ENCODE measurements around the gene TIMM8B. TPM values are rescaled to one million over a fixed set of nuclear protein-coding genes. Genes with fewer than 3 reads are reported as not detected.
"Not testable (repeated sequence)": the region's sequence is repeated elsewhere in the genome, so short reads cannot be mapped to it uniquely, and the experiment has no call there.

TIMM8B gene
- total RNA-seq, 2 experiments from 2014 or later: 50.5 to 52.6 TPM

- intact Hi-C loops (cut with DNase I, micrococcal nuclease): loop anchor here (1.0 to 5.0 kb wide), 10 partner anchors 8 to 203 kb away; partner anchors contain the start of genes ALG9 (in 2 of the 2), DLAT (in 2 of the 2), SDHD (in 2 of the 2) and TIMM8B (in 2 of the 2)
- ATAC-seq (peak; percentile 92), DNase-seq (peak; percentile 86)
- Mint-ChIP-seq H3K4me1 (peaks cover 26% of the 10 kb centered on the region), H3K36me3 (ENCODE audit: low read depth) (peaks cover 25% of the 10 kb centered on the region), H3K9me3 (ENCODE audit: low read depth) (no peaks in the 10 kb centered on the region), H3K27ac (peak within 1 kb of the TSS; percentile 93), H3K27me3 (peaks cover 11% of the 10 kb centered on the region), H3K4me3 (peak within 1 kb of the TSS; percentile 94)
- POLR2A ChIA-PET: interaction anchor here (0.6 to 0.7 kb wide), 2 partner anchors 9 to 135 kb away, joined by 3 read pairs; no protein-coding TSS in a partner anchor
- CTCF ChIA-PET: interaction anchor here (0.6 to 1.2 kb wide), 4 partner anchors 8 to 535 kb away, joined by 3 read pairs; no protein-coding TSS in a partner anchor
Observed at GRCh38 chr11:112073941-112074811, 12.4 kb downstream of the TIMM8B start, which contains the start of the genes NKAPD1 and PIH1D2. Gene NKAPD1 (plus strand): TSS chr11:112074299. CDS start chr11:112075575, 1,276 bp downstream. Gene PIH1D2 (minus strand): TSS chr11:112074017. CDS start chr11:112073174, 843 bp downstream.

- ATAC-seq (no peak), DNase-seq (no peak)
- intact Hi-C loops (cut with DNase I, micrococcal nuclease): no loop called here
- Mint-ChIP-seq H3K27me3 (no peaks in the 10 kb centered on the region), H3K4me3 (no peak overlapping the region), H3K27ac (no peak overlapping the region), H3K36me3 (ENCODE audit: low read depth) (peaks cover 22% of the 10 kb centered on the region), H3K4me1 (peaks cover 1% of the 10 kb centered on the region), H3K9me3 (ENCODE audit: low read depth) (no peaks in the 10 kb centered on the region)
- CTCF ChIA-PET: interaction anchor here (0.6 kb wide), 1 partner anchor 14 kb away, joined by 3 read pairs; no protein-coding TSS in a partner anchor
- POLR2A ChIA-PET: no interaction called here
Observed at GRCh38 chr11:112062923-112063322, 23.6 kb downstream of the TIMM8B start.

GRCh38 chr11:112058103-112058502 is 28.5 kb downstream of the TIMM8B start:
- POLR2A ChIA-PET: no interaction called here
- no peaks in the 10 kb centered on the region for H3K9me3 Mint-ChIP-seq (ENCODE audit: low read depth)
- no peak for DNase-seq

GRCh38 chr11:112057170-112057569 is 29.4 kb downstream of the TIMM8B start:
- ChIA-PET POLR2A (interaction anchor here (0.7 to 1.1 kb wide), 3 partner anchors 26 to 130 kb away, joined by 4 to 6 read pairs (median 4); no protein-coding TSS in a partner anchor), CTCF (interaction anchor here (0.8 to 1.6 kb wide), 5 partner anchors 13 to 186 kb away, joined by 3 to 5 read pairs (median 4); partner anchors contain the start of gene ALG9)
- ATAC-seq (peak; percentile 91), DNase-seq (peak; percentile 34)
- Mint-ChIP-seq H3K27me3 (no peaks in the 10 kb centered on the region), H3K27ac (peak overlapping the region; percentile 81), H3K36me3 (ENCODE audit: low read depth) (peaks cover 47% of the 10 kb centered on the region), H3K4me3 (peak overlapping the region; percentile 2), H3K4me1 (peaks cover 19% of the 10 kb centered on the region), H3K9me3 (ENCODE audit: low read depth) (no peaks in the 10 kb centered on the region)
- intact Hi-C loops (cut with DNase I, micrococcal nuclease): loop anchor here (1.0 to 10.0 kb wide), 4 partner anchors 17 to 122 kb away; partner anchors contain the start of genes DIXDC1 (in 1 of the 2), NKAPD1 (in 1 of the 2), PIH1D2 (in 1 of the 2) and SDHD (in 1 of the 2)

More at GRCh38 chr11:112058103-112058502, 28.5 kb downstream of the TIMM8B start:
- H3K27ac Mint-ChIP-seq: no peak overlapping the region
- H3K36me3 Mint-ChIP-seq (ENCODE audit: low read depth): peaks cover 46% of the 10 kb centered on the region
- intact Hi-C loops (cut with DNase I, micrococcal nuclease): loop anchor here in 1 of 2 experiments (10.0 kb wide), 1 partner anchor 123 kb away; the partner anchor contains the start of gene DIXDC1
- H3K27me3 Mint-ChIP-seq: no peaks in the 10 kb centered on the region
- no peak overlapping the region for H3K4me3 Mint-ChIP-seq
- no peak for ATAC-seq
- H3K4me1 Mint-ChIP-seq: peaks cover 19% of the 10 kb centered on the region
- CTCF ChIA-PET: interaction anchor here (1.6 kb wide), 1 partner anchor 18 kb away, joined by 5 read pairs; no protein-coding TSS in a partner anchor

GRCh38 chr11:112051768-112052167 is 34.8 kb downstream of the TIMM8B start:
- Mint-ChIP-seq H3K27me3 (no peaks in the 10 kb centered on the region), H3K4me3 (no peak overlapping the region), H3K9me3 (ENCODE audit: low read depth) (no peaks in the 10 kb centered on the region), H3K27ac (no peak overlapping the region), H3K36me3 (ENCODE audit: low read depth) (peaks cover 61% of the 10 kb centered on the region), H3K4me1 (peaks cover 26% of the 10 kb centered on the region)
- ATAC-seq: no peak
- POLR2A ChIA-PET: no interaction called here
- CTCF ChIA-PET: interaction anchor here (0.5 to 0.8 kb wide), 2 partner anchors 21 to 1888 kb away, joined by 3 read pairs; no protein-coding TSS in a partner anchor
- intact Hi-C loops (cut with DNase I, micrococcal nuclease): loop anchor here in 1 of 2 experiments (10.0 kb wide), 1 partner anchor 117 kb away; the partner anchor contains the start of gene DIXDC1
- DNase-seq: no peak

- CTCF ChIA-PET: no interaction called here
- POLR2A ChIA-PET: no interaction called here
- Mint-ChIP-seq H3K27ac (no peak overlapping the region), H3K27me3 (no peaks in the 10 kb centered on the region), H3K4me1 (peaks cover 19% of the 10 kb centered on the region), H3K36me3 (ENCODE audit: low read depth) (peaks cover 63% of the 10 kb centered on the region), H3K9me3 (ENCODE audit: low read depth) (no peaks in the 10 kb centered on the region), H3K4me3 (no peak overlapping the region)
- DNase-seq (no peak), ATAC-seq (no peak)
- intact Hi-C loops (cut with DNase I, micrococcal nuclease): loop anchor here in 1 of 2 experiments (10.0 kb wide), 1 partner anchor 116 kb away; the partner anchor contains the start of gene DIXDC1
Observed at GRCh38 chr11:112050721-112051120, 35.8 kb downstream of the TIMM8B start.

- Mint-ChIP-seq H3K27me3 (no peaks in the 10 kb centered on the region), H3K27ac (no peak overlapping the region), H3K9me3 (ENCODE audit: low read depth) (no peaks in the 10 kb centered on the region), H3K4me1 (peaks cover 19% of the 10 kb centered on the region), H3K4me3 (no peak overlapping the region), H3K36me3 (ENCODE audit: low read depth) (peaks cover 68% of the 10 kb centered on the region)
- ChIA-PET CTCF (no interaction called here), POLR2A (no interaction called here)
- intact Hi-C loops (cut with DNase I, micrococcal nuclease): loop anchor here in 1 of 2 experiments (10.0 kb wide), 1 partner anchor 115 kb away; the partner anchor contains the start of gene DIXDC1
- ATAC-seq: no peak
- DNase-seq: no peak
Observed at GRCh38 chr11:112049777-112050176, 36.8 kb downstream of the TIMM8B start.

GRCh38 chr11:112048256-112048655 is 38.3 kb downstream of the TIMM8B start:
- Mint-ChIP-seq H3K36me3 (ENCODE audit: low read depth) (peaks cover 72% of the 10 kb centered on the region), H3K27ac (peak overlapping the region; percentile 37)

GRCh38 chr11:112046647-112047046 is 39.9 kb downstream of the TIMM8B start:
- intact Hi-C loops (cut with DNase I, micrococcal nuclease); H3K27ac Mint-ChIP-seq; DNase-seq; H3K9me3 Mint-ChIP-seq (ENCODE audit: low read depth); CTCF ChIA-PET; POLR2A ChIA-PET; ATAC-seq; H3K27me3 Mint-ChIP-seq; H3K4me3 Mint-ChIP-seq: not testable (repeated sequence)
- peaks cover 29% of the 10 kb centered on the region for H3K4me1 Mint-ChIP-seq
- peaks cover 70% of the 10 kb centered on the region for H3K36me3 Mint-ChIP-seq (ENCODE audit: low read depth)

More at GRCh38 chr11:112048256-112048655, 38.3 kb downstream of the TIMM8B start:
- peaks cover 19% of the 10 kb centered on the region for H3K4me1 Mint-ChIP-seq
- intact Hi-C loops (cut with DNase I, micrococcal nuclease); ATAC-seq; POLR2A ChIA-PET; H3K27me3 Mint-ChIP-seq; H3K4me3 Mint-ChIP-seq; DNase-seq; H3K9me3 Mint-ChIP-seq (ENCODE audit: low read depth): not testable (repeated sequence)
- CTCF ChIA-PET: interaction anchor here (0.6 kb wide), 1 partner anchor 108 kb away, joined by 3 read pairs; no protein-coding TSS in a partner anchor

- DNase-seq (no peak), ATAC-seq (no peak)
- Mint-ChIP-seq H3K27me3 (no peaks in the 10 kb centered on the region), H3K27ac (no peak overlapping the region), H3K4me3 (no peak overlapping the region), H3K4me1 (peaks cover 30% of the 10 kb centered on the region), H3K9me3 (ENCODE audit: low read depth) (no peaks in the 10 kb centered on the region), H3K36me3 (ENCODE audit: low read depth) (peaks cover 70% of the 10 kb centered on the region)
- CTCF ChIA-PET: interaction anchor here (0.7 to 1.6 kb wide), 4 partner anchors 9 to 110 kb away, joined by 3 to 4 read pairs (median 3); no protein-coding TSS in a partner anchor
- POLR2A ChIA-PET: no interaction called here
- intact Hi-C loops (cut with DNase I, micrococcal nuclease): no loop called here
Observed at GRCh38 chr11:112044961-112045360, 41.6 kb downstream of the TIMM8B start.

- ChIA-PET CTCF (no interaction called here), POLR2A (no interaction called here)
- H3K27me3 Mint-ChIP-seq: no peaks in the 10 kb centered on the region
- H3K9me3 Mint-ChIP-seq (ENCODE audit: low read depth): no peaks in the 10 kb centered on the region
- H3K4me3 Mint-ChIP-seq: no peak overlapping the region
- intact Hi-C loops (cut with DNase I, micrococcal nuclease): no loop called here
- no peak overlapping the region for H3K27ac Mint-ChIP-seq
- H3K36me3 Mint-ChIP-seq (ENCODE audit: low read depth): peaks cover 64% of the 10 kb centered on the region
- peaks cover 13% of the 10 kb centered on the region for H3K4me1 Mint-ChIP-seq
- DNase-seq (no peak), ATAC-seq (no peak)
Observed at GRCh38 chr11:112042961-112043304, 43.6 kb downstream of the TIMM8B start.
